Esophagus (tissue), 2 donors: ENCODE measurements around the gene NPHP3. TPM values are rescaled to one million over a fixed set of nuclear protein-coding genes. Genes with fewer than 3 reads are reported as not detected.
A peak's percentile ranks its signal among the peaks of the same experiment; 100 is the strongest.

Experiments
- H3K27ac ChIP-seq, 2 donors: one replicate each; pipeline ENCODE4 v1.5.1; 2013; ENCODE audit warnings: low read depth in 2 of 2, mild to moderate bottlenecking in 2 of 2, inconsistent platforms in 1 of 2, low read length in 1 of 2, moderate library complexity in 1 of 2
- H3K27me3 ChIP-seq, 2 donors: one replicate each; pipeline ENCODE4 v1.6.1; 2013; ENCODE audit warnings: low read length in 2 of 2, control low read depth in 1 of 2, mild to moderate bottlenecking in 1 of 2; ENCODE audit not compliant: insufficient read depth in 2 of 2, control insufficient read depth in 1 of 2
- H3K36me3 ChIP-seq, 2 donors: one replicate each; pipeline ENCODE4 v1.6.1; 2013; ENCODE audit warnings: low read length in 1 of 2; ENCODE audit not compliant: control insufficient read depth in 2 of 2, insufficient read depth in 2 of 2
- H3K4me1 ChIP-seq, 2 donors: one replicate each; pipeline ENCODE4 v1.6.1; 2013; ENCODE audit warnings: low read length in 1 of 2; ENCODE audit not compliant: control insufficient read depth in 2 of 2, insufficient read depth in 2 of 2
- H3K4me3 ChIP-seq, 2 donors: one replicate each; pipeline ENCODE4 v1.5.1; 2013; ENCODE audit warnings: low read length in 2 of 2, mild to moderate bottlenecking in 2 of 2, low read depth in 1 of 2, moderate library complexity in 1 of 2
- H3K9me3 ChIP-seq, 2 donors: one replicate each; pipeline ENCODE4 v1.6.1; 2013; ENCODE audit warnings: mild to moderate bottlenecking in 2 of 2, low read depth in 1 of 2, low read length in 1 of 2, moderate library complexity in 1 of 2; ENCODE audit not compliant: control insufficient read depth in 2 of 2, insufficient read depth in 1 of 2
- WGBS, 2 donors: extraction: QIAGEN DNeasy Blood & Tissue Kit; methylation state at CpG; one replicate each; pipeline ENCODE4 v1.1.7; 2013; 5-methylcytosine and 5-hydroxymethylcytosine counted together
- polyA plus RNA-seq, 2 donors: library from polyadenylated mRNA; stranded (reverse); fragments of 200-250 nt; gene quantifications; one replicate each; pipeline ENCODE4 v1.2.3, GENCODE V29; 2013
- donor health status: healthy with polysubstance abuse.
- donor health status: Bipolar disorder and iron deficiency.

The NPHP3 gene
- polyA plus RNA-seq, 2 donors, result 5.4 to 12.7 TPM

DNA sequence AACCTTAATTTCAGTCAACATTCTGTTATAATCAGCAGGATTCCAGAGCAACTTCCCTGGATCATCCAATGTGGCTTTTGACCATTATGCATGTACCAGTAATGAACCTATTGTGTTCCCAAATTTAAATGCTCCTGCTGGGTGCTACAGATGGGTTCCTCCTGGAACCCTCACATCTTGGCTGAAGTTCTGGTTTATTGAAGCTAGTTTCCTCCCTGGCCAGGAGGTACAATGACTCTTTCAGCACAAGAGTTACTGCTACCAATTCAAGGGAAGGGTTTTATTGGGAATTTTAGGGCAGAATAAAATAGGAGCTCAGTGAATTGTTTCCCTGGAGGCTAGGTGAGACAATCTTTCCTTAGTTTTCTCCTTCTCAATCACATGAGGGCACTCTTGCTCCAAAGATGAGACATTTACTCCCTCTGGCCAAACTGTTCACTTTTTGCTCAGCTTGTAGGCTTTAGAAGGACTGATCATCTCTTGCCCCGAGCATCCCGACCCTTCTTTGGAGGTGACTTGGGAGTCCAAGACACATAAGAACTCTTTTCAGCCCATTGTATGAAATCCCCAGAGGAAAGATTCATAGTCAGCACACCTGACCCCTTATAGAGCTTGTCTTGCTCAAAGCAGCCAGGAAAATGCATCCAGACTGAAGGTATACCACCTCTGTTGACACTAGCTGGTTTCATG lies 8.8 kb upstream of the NPHP3 start:
- no peak overlapping the region for H3K4me3 ChIP-seq
- H3K9me3 ChIP-seq, result no peaks in the 10 kb centered on the region
- no peak overlapping the region for H3K27ac ChIP-seq
- no peaks in the 10 kb centered on the region for H3K27me3 ChIP-seq
- H3K36me3 ChIP-seq, result no peaks in the 10 kb centered on the region
- H3K4me1 ChIP-seq, result no peaks in the 10 kb centered on the region
- 4 to 6% methylated on average over 2 of the region's 2 CpGs for WGBS, 2 donors

DNA sequence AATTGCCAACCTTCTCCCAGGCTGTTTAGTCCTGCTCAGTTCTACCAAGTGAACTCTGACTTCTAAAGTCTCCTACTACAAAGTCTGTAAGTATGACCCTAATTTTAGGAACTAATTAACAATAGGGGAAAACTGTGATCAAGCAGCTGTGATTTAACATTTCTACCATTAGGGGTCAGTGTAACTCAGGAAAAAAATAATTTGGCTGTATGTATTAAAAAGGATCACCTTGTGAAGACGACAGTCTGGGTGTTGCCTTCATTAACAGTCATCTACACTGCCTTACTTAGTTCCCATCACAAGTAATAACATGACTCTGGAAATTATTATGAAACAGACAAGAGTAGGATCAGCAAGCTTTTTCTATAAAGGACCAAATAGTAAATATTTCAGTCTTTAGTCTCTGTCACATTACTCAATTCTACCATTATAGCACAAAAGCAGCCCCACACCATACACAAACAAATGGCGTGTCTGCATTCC lies 4.2 kb upstream of the NPHP3 start:
- Histone ChIP-seq H3K27ac (no peak overlapping the region), H3K9me3 (no peaks in the 10 kb centered on the region), H3K4me3 (no peak overlapping the region), H3K27me3 (no peaks in the 10 kb centered on the region), H3K4me1 (no peaks in the 10 kb centered on the region), H3K36me3 (no peaks in the 10 kb centered on the region)
- 12 to 13% methylated on average over 2 of the region's 2 CpGs for WGBS, 2 donors

GRCh38 chr3:132723024-132723950 lies 1.1 kb upstream of the NPHP3 start:
- no peaks in the 10 kb centered on the region for H3K9me3 ChIP-seq

GRCh38 chr3:132721479-132722164 lies 587 bp downstream of the NPHP3 start:
- Histone ChIP-seq H3K9me3 (no peaks in the 10 kb centered on the region), H3K27ac (peak overlapping the region; percentile 98), H3K36me3 (peaks cover 0 to 2% of the 10 kb centered on the region in 2 donors), H3K4me3 (peak overlapping the region; percentile 95 to 99), H3K4me1 (no peaks in the 10 kb centered on the region), H3K27me3 (no peaks in the 10 kb centered on the region)
- WGBS, 2 donors, result 2 to 3% methylated on average over 46 to 47 of the region's 47 CpGs

More at GRCh38 chr3:132723024-132723950, 1.1 kb upstream of the NPHP3 start:
- peaks cover 0 to 2% of the 10 kb centered on the region in 2 donors for H3K36me3 ChIP-seq
- H3K4me3 ChIP-seq, result peak overlapping the region; percentile 53 to 60
- H3K27ac ChIP-seq, result peak overlapping the region; percentile 84 to 90
- WGBS, 2 donors, result 13 to 14% methylated on average over 19 of the region's 19 CpGs
- no peaks in the 10 kb centered on the region for H3K4me1 ChIP-seq
- no peaks in the 10 kb centered on the region for H3K27me3 ChIP-seq

- H3K4me1 ChIP-seq, result no peaks in the 10 kb centered on the region
- WGBS, 2 donors, result 62 to 66% methylated on average over 6 of the region's 6 CpGs
- peaks cover 0 to 2% of the 10 kb centered on the region in 2 donors for H3K36me3 ChIP-seq
- peak overlapping the region in 1 of 2 donors; percentile 99 for H3K4me3 ChIP-seq
- H3K27ac ChIP-seq, result no peak overlapping the region
- H3K27me3 ChIP-seq, result no peaks in the 10 kb centered on the region
- H3K9me3 ChIP-seq, result no peaks in the 10 kb centered on the region
Observed at GRCh38 chr3:132720228-132720627, 2.0 kb downstream of the NPHP3 start.

GRCh38 chr3:132716372-132716771 lies 5.8 kb downstream of the NPHP3 start:
- H3K27me3 ChIP-seq, result no peaks in the 10 kb centered on the region
- H3K27ac ChIP-seq, result no peak overlapping the region
- no peaks in the 10 kb centered on the region for H3K4me1 ChIP-seq
- no peaks in the 10 kb centered on the region for H3K9me3 ChIP-seq
- peaks cover 0 to 4% of the 10 kb centered on the region in 2 donors for H3K36me3 ChIP-seq
- H3K4me3 ChIP-seq, result no peak overlapping the region

DNA sequence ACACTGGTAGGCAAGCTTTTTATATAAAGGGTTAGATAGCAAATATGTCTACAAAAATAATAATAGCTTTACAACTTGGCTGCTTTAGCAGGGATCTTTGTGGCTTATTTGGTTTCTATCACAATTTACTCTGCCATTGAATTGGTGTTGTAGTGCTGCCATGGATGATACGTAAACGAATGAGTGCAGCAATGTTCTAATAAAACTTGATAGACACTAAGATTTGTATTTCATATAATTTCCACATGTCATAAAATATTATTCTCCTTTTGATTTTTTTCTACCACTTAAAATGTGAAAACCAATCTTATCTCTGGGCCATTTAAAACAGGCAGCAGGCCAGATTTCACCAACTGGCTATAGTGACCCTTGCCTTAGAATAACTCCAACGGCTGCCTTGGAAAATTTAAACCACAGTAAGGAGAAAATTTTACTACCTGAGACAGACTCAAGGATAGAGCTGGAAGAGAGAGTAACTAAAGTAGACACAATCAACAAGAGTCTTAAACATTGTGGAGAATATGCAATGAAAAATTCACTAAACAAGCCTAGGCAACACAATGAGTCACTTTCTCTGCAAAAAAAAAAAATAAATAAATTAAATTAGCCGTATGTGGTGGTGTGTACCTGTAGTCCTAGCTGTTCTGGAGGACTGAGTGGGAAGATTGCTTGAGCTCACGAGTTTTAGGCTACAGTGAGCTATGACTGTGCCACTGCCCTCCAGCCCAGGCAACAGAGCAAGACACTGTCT lies 8.1 kb downstream of the NPHP3 start:
- no peaks in the 10 kb centered on the region for H3K9me3 ChIP-seq
- H3K27me3 ChIP-seq, result no peaks in the 10 kb centered on the region
- WGBS, 2 donors, result 83 to 86% methylated on average over 5 of the region's 5 CpGs
- no peaks in the 10 kb centered on the region for H3K4me1 ChIP-seq
- H3K4me3 ChIP-seq, result no peak overlapping the region
- no peak overlapping the region for H3K27ac ChIP-seq
- H3K36me3 ChIP-seq, result peaks cover 0 to 4% of the 10 kb centered on the region in 2 donors

- Histone ChIP-seq H3K27ac (no peak overlapping the region), H3K4me1 (no peaks in the 10 kb centered on the region), H3K27me3 (no peaks in the 10 kb centered on the region), H3K4me3 (no peak overlapping the region), H3K9me3 (no peaks in the 10 kb centered on the region), H3K36me3 (peaks cover 3 to 6% of the 10 kb centered on the region in 2 donors)
- 96 to 97% methylated on average over 6 of the region's 6 CpGs for WGBS, 2 donors
Observed at GRCh38 chr3:132710311-132710710, 11.9 kb downstream of the NPHP3 start.

DNA sequence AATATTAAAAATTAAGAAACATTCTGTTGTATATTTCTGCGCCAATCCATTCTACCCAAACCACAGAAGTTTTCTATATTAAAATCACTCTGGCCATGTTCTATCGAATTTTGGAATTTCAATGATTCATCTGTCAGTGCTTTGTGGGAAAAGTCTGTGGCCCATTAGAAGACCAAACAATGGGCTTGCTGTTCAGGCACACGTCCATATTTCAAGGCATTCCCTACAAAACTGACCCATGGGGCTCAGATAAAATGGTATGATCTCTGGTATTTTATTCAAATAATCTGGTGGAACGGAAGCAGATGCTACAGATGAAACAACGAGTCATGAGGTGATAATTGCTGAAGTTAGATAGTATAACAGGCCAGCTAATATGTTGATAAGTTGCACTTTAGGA lies 12.4 kb downstream of the NPHP3 start:
- no peak overlapping the region for H3K4me3 ChIP-seq
- peaks cover 3 to 6% of the 10 kb centered on the region in 2 donors for H3K36me3 ChIP-seq
- WGBS, 2 donors, result 90 to 94% methylated on average over 5 of the region's 5 CpGs
- H3K9me3 ChIP-seq, result no peaks in the 10 kb centered on the region
- no peaks in the 10 kb centered on the region for H3K4me1 ChIP-seq
- H3K27ac ChIP-seq, result no peak overlapping the region
- no peaks in the 10 kb centered on the region for H3K27me3 ChIP-seq
